ENCODE data around the gene C1orf167. TPM values are rescaled to one million over a fixed set of nuclear protein-coding genes. Genes with fewer than 3 reads are reported as not detected.

The C1orf167 gene
- polyA plus RNA-seq, 1 of the 3 experiments (the other 2 are of a cell fraction), result 0.10 TPM

- H3K4me1 ChIP-seq (ENCODE audit: control insufficient read depth in 1 of 2, insufficient read depth in 2 of 2, low read depth in 1 of 2, low read length in 1 of 2), result peaks cover 0 to 6% of the 10 kb centered on the region in 2 experiments; a peak in 1 of 4 replicates
- CTCF ChIA-PET, result interaction anchor here (2.7 kb wide), 1 partner anchor 14 kb away, joined by 11 read pairs; no protein-coding TSS in a partner anchor
- TF ChIP-seq USF1 (IDR thresholded peaks at IDR 0.05; ENCODE audit: borderline replicate concordance, low read depth) (no peak), EZH2phosphoT487 (IDR thresholded peaks at IDR 0.05; ENCODE audit: borderline replicate concordance, low read depth) (no peak), TCF12 (IDR thresholded peaks at IDR 0.05) (no peak), USF2 (IDR thresholded peaks at IDR 0.05; ENCODE audit: borderline replicate concordance, low read depth, low read length) (no peak), RFX5 (IDR thresholded peaks at IDR 0.05; ENCODE audit: low read length) (no peak), FOXJ3 (CRISPR knock-in tag; IDR thresholded peaks at IDR 0.05) (no peak), NRF1 (IDR thresholded peaks at IDR 0.05; ENCODE audit: low read depth, low read length) (no peak), CTCF (IDR thresholded peaks at IDR 0.05) (no peak), ZBTB33 (IDR thresholded peaks at IDR 0.05; ENCODE audit: borderline replicate concordance, low read depth) (no peak), RXRA (IDR thresholded peaks at IDR 0.05; ENCODE audit: borderline replicate concordance, low read depth) (no peak), RAD21 (IDR thresholded peaks at IDR 0.05; ENCODE audit: low read length) (no peak), JUND (IDR thresholded peaks at IDR 0.05) (no peak), MXI1 (IDR thresholded peaks at IDR 0.05; ENCODE audit: low read depth, low read length) (no peak), REST (IDR thresholded peaks at IDR 0.05; ENCODE audit: low read depth, low read length) (no peak), IRF3 (IDR thresholded peaks at IDR 0.05; ENCODE audit: low read depth, low read length) (no peak), RCOR1 (IDR thresholded peaks at IDR 0.05; ENCODE audit: low read length) (no peak)
- H3K4me2 ChIP-seq, result no peak overlapping the region
- no peaks in the 10 kb centered on the region for H3K9me2 ChIP-seq
- no peaks in the 10 kb centered on the region for H3K27me3 ChIP-seq (ENCODE audit: insufficient read depth)
- no peak overlapping the region for H3K27ac ChIP-seq (ENCODE audit: low read depth in 2 of 2, low read length in 1 of 2)
- no peaks in the 10 kb centered on the region for H3K79me2 ChIP-seq (ENCODE audit: insufficient read depth)
- no peaks in the 10 kb centered on the region for H4K20me1 ChIP-seq (ENCODE audit: insufficient read depth)
- no peak overlapping the region for H3K4me3 ChIP-seq (ENCODE audit: low read depth in 2 of 2, low read length in 1 of 2)
- no peaks in the 10 kb centered on the region for H3F3A ChIP-seq (replicated peaks; ENCODE audit: insufficient read depth)
- WGBS (ENCODE audit: low lambda C conversion rate), result 60% methylated on average over 6 of the region's 11 CpGs
- no peak overlapping the region for H3K9ac ChIP-seq
- DNase-seq, result no peak
- POLR2A ChIA-PET, result no interaction called here
- no peaks in the 10 kb centered on the region for H3K9me3 ChIP-seq
- no peak overlapping the region for H2AFZ ChIP-seq (ENCODE audit: low read depth)
- no peaks in the 10 kb centered on the region for H3K36me3 ChIP-seq (replicated peaks in 1 of 2; ENCODE audit: control insufficient read depth in 1 of 2, insufficient read depth in 2 of 2, low read length in 1 of 2)
Observed at GRCh38 chr1:11771481-11772043, 9.6 kb downstream of the C1orf167 start.

Data from SK-N-SH (cell line).